NCI-H82 (cell line): ENCODE results near the gene HSPB6.
"Not testable (repeated sequence)": the region's sequence is repeated elsewhere in the genome, so short reads cannot be mapped to it uniquely, and the experiment has no call there.

Experiments
- DNase-seq: peaks from one replicate; lab custom pipeline; 2025; lab: John Stamatoyannopoulos, UW

The HSPB6 gene, protein sequence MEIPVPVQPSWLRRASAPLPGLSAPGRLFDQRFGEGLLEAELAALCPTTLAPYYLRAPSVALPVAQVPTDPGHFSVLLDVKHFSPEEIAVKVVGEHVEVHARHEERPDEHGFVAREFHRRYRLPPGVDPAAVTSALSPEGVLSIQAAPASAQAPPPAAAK

DNA sequence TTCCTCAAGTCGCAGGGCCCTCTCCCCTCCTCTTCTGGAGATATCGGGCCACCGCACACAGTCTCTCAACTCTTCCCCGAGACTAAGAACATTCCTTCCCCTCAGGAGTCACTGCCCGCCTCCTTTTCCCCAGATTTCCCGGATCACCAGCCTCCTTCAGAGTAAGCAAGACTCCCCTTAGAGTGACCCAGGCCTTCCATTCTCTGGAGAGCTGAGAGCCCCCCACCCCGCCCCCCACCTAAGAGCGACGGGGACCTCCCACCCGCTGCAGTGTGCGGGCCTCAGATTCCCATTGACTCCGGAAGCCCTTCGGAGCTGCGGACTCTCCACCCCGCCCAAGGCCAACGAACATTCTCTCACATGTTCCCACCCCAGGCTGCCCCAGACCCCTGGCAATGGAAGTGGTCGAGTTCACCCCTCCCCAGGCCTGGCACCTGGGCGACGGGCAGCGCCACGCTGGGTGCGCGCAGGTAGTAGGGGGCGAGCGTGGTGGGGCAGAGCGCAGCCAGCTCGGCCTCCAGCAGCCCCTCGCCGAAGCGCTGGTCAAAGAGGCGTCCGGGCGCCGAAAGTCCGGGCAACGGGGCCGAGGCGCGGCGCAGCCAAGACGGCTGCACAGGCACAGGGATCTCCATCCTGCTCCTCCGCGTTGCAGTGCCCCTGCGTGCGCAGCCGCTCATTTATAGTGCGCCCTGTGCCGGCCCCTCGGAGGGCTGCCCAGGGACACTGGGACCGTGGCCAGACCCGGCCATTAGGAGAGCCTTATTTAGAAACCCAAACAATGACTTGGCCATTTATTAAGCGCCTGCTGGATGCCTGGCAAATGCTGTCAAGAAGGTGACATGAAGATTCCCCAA, at the start of gene HSPB6:
HSPB6 (minus strand) TSS at position 653 of the 854 bp plus-strand sequence; CDS start at position 632, 21 bp downstream.
- DNase-seq = no peak

DNA sequence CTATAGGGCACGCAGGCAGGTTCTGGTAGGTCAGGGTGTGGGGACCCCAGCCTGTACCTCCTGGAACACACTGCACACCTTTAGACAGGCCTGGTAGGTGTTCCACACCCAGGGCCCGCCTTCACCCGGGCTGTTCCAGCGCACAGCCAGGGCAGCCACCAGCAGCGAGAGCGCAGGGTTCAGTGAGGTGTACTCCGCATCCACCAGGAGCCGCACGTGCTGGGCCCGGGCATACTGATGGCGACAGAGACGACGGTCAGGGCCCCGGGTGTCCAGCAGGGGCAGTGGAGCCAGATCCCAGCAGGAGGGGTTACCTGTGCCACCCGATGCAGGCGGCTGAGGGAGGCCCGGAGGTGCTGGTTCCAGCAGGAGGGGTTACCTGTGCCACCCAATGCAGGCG, 49.8 kb upstream of the HSPB6 start:
- no peak for DNase-seq

DNA sequence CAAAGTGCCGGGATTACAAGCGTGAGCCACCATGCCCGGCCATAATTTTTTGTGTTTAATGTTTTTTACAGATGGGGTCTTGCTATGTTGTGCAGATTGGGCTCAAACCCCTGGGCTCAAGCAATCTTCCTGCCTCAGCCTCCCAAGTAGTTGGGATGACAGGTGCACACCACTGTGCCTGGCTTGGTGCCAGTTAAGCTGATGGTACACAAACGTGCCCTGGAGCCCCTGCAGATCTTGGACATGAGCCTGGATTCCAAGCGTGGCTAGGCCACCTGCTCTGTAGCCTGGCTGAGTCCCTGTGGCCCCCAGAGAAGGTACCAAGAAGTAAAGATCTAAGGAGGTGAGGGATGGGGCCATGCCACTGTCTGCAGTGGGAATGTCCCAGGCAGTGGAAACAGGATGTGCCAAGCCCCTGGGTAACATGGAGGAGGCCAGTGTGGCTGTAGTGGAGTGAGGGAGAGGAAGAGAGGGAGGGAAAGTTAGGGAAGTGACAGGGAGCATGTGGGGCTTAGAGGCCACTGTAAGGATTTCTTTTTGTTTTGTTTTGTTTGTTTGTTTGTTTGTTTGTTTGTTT, 48.8 kb upstream of the HSPB6 start:
- no peak for DNase-seq

DNA sequence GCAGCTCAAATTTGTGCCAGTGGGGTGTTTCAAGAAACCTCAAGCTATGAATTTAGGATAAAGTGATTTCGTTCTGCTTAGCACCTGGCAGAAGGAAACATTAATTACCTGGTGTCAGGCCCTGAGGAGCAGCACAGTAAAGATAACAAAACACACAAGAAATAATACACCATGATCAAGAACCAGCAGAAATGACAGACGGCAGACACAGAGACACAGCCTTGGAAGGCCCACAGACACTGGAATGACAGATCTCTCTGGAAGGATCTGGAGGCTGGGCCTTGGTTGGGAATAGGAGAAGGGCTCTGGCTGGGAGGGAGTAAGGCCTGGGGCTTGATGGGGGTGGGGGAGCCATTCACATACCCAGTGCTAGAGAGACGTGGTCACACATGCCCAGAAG, 45.0 kb upstream of the HSPB6 start:
- no peak for DNase-seq

DNA sequence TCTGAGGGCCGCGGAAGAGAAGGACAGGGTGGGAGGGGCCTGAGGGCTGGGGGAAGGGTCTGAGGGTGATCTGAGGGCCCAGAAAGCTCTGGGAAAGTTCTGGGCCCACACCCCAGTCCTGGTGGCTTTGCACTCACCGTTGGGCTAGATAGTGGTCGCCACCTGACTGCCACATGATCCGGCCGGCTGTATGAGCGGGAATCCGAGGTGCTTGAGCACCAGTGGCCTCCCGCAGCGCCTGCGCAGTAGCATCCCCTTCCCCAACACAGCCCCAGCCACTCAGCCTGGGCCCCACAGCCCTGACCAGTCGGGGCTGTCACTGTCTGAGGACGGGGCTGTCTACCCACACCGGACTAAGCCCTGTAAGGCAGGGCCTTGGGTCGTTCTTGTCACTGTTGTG, 40.8 kb upstream of the HSPB6 start:
- no peak for DNase-seq

DNA sequence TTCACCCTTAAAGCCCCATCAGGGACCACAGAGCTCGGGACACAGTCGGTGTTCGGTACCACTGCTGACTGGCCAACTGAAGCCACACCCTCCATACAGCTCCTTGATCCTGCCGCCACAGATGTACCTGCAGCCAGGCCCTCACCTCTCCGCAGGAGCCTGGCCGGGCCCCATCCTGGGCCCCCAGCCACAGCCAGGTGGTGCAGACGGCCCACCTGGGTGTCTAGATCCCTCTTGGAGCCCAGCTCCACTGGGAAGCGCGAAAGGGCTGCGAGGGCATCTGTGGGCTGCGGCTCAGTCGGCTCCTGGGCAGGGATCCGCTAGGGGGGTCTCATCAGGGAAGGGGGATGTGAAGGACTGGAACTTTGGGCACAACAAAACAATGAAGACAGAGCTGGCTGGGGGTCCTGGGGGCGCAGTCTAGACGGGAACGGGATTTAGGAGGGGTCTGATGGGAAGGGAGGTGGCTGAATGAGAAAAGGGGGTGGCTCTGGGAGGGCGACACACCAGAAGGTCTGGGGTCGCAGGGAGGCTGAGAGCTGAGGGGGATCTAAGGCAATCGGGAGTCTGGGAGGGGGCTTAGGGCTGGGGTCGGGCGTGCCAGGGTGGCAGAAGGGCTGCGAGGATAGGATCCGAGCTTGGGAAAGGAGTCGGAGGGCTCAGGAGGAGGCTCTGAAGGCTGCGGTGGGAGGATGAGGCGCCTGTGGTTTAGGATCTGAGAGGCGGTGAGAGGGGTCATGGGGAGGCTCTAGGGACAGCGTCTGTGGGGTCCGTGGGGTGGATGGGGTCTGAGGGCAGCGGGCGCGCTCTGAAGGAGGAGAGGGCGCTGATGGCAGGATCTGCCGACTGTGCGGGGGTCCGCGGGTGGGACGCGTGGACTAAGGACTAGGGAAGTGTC, 40.1 kb upstream of the HSPB6 start:
- DNase-seq = no peak

DNA sequence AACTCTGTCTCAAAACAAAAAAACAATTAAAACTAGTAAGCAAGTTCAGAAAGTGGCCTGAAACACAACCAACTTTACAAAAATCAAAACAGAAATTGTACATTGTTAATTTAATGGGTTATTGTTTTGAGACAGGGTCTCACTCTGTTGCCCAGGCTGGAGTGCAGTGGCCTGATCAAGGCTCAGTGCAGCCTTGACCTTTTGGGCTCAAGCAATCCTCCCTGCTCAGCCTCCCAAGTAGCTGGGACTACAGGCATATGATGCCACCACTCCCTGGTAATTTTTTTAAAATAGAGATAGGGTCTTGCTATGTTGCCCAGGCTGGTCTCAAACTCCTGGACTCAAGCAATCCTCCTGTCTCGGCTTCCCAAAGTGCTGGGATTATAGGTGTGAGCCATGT, 38.7 kb upstream of the HSPB6 start:
- not testable (repeated sequence) for DNase-seq

DNA sequence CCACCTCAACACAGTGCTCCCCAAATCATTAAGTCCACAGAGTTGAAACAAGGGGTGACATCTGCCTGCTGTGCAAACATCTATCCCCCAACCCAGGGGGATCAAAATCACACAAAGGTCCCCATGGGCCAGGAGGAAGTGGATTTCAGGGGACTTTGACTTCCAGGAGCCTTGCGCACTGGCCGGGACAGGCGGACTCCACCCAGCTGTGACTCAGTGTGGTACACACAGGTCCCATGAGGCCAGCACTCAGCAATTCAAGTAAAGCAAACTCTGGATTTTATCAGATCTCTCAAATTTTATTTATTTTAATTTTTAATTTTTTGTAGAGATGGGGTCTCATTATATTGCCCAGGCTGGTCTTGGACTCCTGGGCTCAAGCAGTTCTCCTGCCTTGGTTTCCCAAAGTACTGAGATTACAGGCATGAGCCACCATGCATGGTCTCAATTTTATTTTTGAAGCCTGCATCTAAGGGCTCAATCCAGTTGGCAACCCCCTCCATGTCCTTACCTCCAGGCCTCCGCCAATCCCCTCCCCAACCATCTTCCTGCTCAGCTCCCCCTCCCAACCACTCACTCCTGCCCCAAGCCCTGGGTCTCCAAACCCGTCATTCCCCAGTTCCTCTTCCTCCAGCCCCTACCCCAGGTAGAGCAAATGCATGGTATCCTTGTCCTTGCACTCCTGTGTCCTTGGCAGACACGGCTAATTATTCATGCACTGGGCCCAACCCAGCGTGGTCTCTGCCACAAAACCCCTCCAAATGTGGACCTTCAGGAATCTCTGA, 36.7 kb upstream of the HSPB6 start:
- no peak for DNase-seq

DNA sequence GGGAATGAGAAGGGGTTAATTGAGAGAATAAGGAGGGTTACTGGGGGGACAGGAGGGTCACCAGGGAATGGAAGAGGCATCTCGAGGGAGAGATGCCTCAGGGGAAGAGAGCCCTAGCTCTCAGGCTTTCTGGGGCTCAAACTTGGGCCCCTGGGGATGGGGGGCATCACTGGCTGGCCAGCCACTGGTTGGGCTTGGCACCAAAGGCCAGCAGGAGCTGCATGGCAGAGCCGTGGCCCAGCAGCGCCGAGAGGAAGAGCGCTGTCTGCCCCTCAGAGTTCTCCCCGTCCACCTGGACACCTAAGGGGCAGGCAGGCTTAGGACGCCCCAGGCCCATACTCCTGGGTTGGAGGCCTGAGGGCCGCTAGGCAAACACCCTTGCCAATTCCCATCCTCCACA, 36.1 kb upstream of the HSPB6 start:
- DNase-seq = no peak

DNA sequence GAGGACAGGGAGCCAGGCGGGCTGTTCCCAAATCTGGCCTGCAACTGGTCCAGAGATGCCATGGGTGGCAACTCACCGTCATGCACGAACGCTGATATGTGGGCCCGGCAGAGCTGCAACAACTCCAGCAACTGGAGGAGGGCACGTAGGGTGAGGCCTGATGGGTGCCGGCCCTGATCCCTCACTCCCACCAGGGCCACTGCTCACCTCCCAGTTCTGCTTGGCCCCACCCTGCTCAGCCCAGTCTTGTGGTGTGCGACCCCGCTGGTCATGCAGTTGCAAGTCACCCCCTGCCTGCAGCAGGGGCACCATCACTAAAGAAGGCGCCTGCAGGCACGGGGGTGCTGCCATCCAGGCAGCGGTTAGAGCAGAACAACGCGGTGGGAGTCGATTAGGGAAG, 35.5 kb upstream of the HSPB6 start:
- DNase-seq = no peak

DNA sequence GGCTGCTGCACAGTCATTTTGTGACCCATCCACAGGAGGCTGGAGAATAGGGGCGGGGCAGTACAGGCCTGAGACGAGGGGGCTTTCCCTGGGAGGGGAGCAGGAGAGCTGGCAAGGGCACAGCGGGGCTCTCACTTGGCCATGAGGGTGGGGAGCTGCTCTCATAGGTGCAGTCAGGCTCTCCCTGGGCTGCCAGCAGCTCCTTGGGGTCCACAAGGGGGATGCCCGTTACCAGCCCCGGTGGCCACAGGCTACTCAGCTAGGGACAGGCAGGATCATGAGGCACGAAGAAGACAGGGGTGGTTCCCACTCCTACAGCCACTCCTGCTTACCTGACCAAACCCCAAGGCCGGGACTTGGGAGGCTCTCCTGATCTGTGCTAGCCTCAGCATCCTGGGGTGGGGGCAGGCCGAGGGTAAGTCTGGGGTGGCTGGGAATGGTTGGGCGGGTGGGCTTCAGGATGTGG, 35.0 kb upstream of the HSPB6 start:
- no peak for DNase-seq

DNA sequence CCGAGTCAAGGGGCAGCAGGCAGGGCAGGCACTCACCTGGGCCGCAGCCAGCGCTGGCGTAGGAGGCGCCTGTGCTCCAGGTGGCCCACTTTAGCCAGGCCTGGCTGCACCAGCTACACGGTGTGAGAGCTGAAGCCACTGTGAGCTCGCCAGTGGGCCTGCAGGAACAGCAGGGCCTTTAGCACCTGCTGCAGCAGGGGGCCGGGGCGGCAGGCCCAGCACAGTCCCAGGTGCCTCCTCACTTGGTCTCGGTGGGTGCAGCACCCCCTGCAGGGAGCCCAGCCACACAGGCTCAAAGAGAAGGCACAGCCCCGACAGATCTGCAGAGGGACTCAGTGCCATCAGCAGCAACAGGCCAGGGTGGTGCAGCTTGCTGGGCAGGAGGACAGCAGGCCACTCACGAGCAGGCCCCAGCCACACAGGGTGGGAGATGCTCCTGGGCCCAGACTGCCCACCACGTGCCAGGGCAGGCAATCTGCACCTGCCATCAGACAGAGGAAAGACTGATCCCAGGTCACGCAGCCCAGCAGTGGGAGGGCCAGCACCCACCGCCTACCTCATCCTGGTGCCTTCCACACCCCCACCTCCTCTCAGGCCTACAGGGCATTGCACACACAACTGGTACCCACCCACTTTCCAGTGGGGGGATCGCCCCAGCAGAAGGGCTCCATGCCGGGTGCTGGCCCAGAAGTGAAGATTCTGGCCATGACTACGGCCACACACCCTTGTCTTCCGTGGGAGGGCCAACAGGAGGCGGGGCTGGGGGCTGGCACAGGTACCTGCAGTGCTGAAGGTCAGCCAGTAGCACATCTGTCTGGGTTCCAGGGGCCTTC, 34.4 kb upstream of the HSPB6 start:
- peak; percentile 39 for DNase-seq

DNA sequence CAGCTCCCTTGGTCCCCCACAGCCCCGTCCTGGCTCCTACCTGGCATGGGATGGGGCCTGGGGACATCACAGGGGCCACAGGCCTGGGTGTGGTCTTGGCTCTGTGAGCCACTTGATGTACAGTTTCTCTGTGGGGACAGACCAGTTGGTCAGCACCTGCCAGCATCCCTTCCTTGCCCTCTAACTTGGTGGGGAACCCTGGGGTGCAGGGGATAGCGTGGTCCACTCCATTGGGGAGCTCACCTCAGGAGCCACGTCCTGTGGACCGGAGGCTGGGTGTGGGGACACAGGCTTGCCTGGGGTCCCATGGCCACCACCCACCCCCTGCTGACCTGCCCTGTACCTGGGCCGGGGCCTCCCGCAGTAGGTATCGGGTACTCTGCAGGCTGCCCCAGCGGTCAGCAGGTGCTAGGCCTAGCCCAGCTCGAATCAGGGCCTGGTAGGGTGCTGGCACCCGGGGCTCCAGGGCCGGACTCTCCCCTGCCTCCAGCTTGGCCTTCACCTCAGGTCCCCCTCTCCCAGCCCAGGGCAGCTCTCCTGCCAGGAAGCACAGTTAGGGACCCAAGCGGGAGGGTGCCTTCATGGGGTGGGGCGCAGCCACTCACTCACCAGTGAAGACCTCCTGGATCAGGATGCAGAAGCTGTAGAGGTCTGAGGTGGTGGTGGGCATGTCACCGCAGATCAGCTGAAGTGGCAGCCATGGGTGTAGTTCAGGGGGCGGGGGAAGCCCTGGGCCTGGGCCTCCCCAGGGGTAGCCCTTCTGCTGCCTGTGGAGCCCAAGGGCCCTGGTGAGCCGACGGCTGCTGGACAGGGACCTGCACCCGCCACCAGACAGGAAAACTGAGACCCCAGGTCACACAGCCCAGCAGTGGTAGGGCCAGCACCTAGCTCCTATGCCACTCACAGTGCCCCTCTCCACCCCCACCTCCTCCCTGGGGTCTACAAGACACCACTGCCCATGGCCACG, 33.4 kb upstream of the HSPB6 start:
- DNase-seq = no peak

DNA sequence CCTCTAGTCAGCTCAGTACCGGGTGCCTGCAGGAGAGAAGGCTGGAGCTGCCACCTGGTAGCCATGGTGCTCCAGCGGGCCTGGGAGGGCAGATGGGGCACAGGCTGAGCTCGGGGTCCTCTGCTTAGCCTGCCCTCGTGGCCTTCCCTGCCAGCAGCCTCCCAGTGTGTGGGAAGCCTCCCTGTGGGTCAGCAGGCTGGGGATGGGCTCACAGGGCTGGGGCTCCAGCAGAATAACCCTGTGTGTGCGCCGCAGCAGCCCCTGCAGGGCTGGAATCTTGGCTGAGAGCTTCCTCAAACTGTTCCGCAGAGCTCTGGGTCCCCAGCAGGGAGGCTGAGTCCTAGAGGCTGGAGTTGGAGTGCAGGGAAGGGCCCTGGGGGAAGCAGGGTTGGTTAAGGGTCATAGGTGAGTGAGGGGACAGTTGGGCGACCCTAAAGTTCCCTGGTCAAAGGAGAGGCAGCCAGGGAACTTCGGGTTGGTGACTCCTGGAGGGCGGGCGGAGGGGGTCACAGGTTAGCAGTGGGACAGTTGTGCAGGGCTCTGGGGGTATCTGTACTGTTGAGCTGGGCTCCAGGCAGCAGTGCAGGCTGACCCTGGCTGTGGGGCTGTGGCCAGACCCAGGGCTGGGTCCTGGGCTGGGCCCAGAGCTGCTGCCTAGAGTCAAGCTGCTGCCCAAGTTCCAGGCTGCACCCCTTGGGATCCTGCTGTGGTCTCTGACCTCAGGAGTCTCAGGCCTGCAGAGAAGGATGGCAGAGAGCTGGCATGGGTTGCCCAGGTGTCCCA, 32.6 kb upstream of the HSPB6 start:
- DNase-seq = no peak

DNA sequence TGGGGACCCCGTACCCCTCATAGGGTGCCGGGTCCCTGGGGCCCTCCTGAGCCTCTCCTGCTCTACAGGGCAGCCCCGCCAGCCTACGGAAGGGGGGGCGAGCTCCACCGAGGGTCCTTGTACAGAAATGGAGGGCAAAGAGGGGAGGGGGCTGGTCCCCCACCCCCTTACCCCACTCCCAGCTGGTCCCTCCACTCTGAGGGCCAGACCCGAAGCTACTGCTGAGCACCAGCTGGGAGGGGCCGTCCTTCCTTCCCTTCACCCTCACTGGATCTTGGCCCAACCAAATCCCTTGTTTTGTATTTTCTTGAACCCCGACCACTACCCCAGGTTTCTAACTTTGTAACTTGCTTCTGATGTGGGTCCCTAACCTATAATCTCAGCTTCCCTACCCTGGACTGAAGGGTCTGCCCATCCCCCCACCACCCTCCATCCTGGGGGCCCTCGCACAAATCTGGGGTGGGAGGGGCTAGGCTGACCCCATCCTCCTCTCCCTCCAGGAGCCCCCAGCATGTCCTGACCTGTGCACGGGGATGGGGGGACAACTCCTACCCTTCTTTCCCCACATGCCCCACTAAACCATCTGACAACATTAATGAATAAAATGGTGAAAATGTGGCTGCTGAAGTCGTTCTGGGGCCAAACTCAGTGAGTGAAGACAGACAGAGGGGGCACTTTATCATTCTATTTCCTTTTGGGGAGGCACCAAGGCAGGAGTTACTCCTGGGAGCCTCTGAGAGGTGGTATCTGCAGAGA, 31.6 kb upstream of the HSPB6 start:
- DNase-seq = no peak

DNA sequence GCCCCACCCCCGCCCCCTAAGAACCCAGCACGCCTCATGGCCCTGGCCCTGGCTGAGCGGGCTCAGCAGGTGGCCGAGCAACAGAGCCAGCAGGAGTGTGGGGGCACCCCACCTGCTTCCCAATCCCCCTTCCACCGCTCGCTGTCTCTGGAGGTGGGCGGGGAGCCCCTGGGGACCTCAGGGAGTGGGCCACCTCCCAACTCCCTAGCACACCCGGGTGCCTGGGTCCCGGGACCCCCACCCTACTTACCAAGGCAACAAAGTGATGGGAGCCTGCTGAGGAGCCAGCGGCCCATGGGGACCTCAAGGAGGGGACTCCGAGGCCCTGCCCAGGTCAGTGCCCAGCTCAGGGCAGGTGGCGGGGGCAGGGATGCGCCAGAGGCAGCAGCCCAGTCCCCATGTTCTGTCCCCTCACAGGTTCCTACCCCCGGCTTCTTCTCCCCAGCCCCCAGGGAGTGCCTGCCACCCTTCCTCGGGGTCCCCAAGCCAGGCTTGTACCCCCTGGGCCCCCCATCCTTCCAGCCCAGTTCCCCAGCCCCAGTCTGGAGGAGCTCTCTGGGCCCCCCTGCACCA, 30.5 kb upstream of the HSPB6 start:
- no peak for DNase-seq
